GM19372 (cell line): ENCODE data around the gene ZNF8.
A peak's percentile ranks its signal among the peaks of the same experiment; 100 is the strongest.
"Not testable (repeated sequence)": the region's sequence is repeated elsewhere in the genome, so short reads cannot be mapped to it uniquely, and the experiment has no call there.

Experiments
- ATAC-seq: cut with Tn5 transposase; IDR thresholded peaks from one replicate; pipeline ENCODE4 v1.9.1; 2021; ENCODE audit warnings: mild to moderate bottlenecking, low read depth, moderate library complexity; ENCODE audit not compliant: unreplicated experiment

Gene ZNF8

DNA sequence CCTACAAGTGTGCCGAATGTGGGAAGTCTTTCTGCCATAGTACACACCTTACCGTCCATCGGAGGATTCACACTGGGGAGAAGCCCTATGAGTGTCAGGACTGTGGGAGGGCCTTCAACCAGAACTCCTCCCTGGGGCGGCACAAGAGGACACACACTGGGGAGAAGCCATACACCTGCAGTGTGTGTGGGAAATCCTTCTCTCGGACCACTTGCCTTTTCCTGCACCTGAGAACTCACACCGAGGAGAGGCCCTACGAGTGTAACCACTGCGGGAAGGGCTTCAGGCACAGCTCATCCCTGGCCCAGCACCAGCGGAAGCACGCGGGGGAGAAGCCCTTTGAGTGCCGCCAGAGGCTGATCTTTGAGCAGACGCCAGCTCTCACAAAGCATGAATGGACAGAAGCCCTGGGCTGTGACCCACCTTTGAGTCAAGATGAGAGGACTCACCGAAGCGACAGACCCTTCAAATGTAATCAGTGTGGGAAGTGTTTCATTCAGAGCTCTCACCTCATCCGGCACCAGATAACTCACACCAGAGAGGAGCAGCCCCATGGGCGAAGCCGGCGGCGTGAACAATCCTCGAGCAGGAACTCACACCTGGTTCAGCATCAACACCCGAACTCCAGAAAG, 16.1 kb downstream of the ZNF8 start:
- ATAC-seq, result no peak

DNA sequence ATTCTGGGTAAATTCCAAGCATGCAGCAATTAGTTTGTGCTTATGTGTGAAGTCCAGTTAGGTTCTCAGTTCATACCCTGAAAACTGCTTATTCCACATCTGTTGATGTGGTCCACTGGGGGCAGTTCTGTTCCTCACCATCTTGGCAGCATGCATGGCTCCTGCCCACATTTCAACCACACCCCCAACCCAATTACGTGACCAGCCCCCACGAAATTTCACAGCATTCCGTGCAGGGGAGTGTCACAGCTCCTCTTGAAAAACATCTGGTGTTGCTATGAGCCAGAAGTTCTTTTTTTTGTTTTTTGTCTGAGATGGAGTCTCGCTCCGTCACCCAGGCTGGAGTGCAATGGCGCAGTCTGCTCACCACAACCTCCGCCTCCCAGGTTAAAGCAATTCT, 17.3 kb downstream of the ZNF8 start:
- no peak for ATAC-seq

DNA sequence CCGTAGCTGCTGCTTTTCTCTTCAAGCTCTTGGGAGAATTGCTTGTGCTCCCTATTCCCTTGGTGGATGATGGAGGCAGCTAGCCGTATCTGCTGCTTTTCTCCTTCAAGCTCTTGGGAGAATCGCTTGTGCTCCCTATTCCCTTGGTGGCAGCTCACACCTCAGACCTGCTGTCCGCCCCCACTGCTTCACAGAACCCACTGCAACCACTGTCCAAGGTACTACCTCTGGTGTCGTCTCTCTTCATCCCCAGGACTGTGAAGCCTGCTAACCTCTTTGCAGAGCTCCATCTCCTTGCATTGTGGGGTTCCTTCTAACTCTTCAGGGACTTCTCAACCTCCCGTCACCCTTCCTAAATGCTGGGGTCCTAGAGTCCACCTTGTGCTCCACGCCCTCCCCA, 21.9 kb downstream of the ZNF8 start:
- no peak for ATAC-seq

DNA sequence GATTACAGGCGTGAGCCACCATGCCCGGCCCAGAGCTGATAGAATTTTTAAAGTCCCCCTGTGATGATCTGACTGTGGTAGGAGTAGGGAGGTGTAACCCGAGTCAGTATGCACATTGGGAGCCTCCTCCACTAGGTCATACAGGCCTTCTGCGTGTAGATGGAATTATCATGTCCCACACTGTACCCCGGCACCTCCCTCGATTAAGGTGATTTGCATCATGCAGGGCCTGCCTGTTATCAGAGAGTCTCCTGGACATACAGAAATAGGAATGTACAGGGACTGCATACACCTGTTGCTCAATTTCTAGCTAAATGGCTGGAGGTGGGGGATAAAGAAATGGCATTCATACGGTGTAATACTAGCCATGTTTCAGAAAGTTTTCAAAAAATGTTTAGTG, 25.5 kb downstream of the ZNF8 start:
- ATAC-seq, result no peak

DNA sequence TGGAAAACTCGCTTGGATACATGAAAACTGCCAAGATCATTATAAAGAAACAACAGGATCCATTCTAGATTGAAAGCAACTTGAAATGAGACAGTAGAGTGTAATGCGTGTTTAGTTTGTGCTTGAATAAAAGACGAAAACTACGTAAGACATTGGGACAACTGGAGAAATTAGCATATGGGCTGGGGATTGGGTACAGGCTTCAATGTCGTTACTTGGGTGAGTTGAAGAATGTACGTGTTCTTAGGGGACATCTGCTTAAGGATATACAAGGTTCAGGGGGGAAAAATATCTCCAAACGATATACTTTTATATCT, 26.0 kb downstream of the ZNF8 start:
- peak; percentile 8 for ATAC-seq

DNA sequence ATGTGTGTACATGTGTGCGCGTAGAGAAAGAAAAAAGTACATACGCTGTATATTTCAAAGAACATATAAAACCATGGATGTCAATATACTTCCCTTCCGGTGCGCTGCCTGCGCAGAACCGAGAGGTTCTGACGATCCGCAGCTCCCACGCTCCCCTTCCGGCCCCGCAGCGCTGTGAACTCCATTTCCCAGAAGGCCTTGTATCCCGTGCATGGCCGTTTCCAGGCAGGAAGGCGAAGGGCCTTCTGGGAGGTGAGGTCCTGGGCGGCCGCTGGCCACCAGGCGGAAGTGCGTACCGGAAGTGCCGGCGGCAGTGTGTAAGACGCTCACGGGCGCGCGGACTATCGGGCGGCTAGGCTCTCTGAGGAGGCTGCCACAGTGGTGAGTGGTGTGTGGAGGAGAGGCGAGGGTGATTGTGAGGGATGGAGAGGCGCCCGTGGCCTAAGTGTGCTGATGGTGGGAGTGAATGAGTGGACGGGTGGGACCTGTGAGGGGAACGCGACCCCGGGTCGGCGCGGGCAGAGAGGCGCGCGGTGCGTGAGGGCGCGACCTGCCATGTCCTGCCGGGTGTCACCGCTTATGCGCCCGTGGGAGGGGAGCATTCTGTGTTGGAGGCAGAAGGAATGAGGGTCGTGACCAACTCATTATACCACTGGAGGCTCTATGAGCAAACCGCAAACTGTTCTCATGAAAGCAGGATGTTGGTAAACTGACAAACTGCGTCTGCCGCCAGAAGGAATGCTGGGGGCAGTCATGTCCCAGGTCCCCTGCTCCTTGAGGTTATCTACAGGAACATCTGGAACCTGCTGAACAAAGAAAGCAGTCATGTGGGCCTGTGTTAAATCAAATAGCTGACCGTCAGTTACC, 26.5 kb downstream of the ZNF8 start, which contains the start of gene ERVK3-1:
Gene ERVK3-1 (plus strand): TSS at position 313 of the 867 bp plus-strand sequence. CDS start 6,792 bp downstream, outside the sequence.
- peak; percentile 97 for ATAC-seq

DNA sequence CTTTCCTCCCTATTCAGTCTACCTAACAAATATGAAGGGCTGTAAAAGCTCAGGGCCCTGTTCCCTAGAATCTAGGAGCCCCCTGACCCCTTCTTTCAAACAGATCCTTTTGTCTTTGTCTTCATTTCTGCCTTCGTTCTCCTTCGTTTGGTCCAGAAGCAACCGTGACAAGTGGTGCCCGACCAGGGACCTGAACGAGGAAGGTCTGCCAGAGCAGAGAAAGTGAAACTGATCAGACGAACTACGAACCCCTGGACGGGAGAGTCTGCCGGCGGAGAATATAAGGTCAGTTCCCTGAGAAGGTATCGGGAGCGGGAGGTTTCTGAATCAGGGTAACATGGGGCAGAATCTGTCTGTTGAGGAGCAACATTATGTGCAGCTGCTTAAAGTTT, 27.2 kb downstream of the ZNF8 start:
- ATAC-seq, result no peak

DNA sequence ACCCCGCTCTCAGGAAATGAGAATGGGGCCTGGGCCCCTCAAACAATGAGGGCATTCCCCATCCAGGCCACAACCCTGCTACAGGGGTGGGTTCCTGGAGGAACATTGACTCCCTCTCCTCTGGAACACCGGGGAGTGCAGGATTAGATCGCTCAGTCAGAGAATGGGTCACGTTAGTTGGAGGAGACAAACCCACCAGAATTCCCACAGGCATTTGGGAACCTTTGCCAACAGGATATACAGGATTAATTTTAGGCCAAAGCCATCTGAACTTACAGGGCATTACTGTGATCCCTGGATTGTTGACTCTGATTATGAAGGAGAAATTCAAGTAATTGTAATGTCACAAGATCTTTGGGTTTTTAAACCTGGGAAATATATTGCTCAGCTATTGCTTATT, 29.0 kb downstream of the ZNF8 start:
- ATAC-seq, result no peak

DNA sequence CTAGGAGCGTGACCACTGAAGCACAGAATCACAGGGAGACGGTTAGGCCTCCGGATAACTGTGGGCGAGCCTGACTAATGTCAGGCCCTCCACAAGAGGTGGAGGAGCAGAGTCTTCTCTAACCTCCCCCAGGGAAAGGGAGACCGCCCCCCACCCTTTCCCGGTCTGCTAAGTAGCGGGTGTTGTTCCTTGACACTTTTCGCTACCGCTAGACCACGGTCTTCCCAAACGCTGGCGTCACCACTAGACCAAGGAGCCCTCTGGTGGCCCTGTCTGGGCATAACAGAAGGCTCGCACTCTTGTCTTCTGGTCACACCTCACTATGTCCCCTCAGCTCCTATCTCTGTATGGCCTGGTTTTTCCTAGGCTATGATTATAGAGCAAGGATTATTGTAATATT, 31.9 kb downstream of the ZNF8 start:
- ATAC-seq, result not testable (repeated sequence)

DNA sequence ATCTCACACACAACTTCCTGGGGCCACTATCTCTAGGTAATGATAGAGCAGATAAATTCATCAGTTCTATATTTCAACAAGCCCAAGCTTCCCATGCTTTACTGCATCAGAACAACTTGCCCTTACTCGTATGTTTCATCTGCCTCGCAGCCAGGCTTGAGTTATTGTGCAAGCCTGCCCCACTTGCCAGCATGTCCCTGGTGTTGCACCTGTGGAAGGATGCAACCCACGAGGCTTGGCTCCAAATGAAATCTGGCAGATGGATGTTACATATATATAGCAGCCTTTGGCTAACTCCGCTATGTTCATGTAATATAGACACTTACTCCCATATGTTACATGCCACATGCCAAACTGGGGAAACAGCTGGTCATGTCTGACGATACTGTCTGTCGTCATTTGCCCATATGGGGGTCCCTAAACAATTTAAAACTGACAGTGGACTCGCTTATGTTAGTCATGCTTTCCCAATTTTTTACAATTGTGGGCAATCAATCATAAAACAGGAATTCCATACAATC, 32.6 kb downstream of the ZNF8 start:
- ATAC-seq, result no peak

DNA sequence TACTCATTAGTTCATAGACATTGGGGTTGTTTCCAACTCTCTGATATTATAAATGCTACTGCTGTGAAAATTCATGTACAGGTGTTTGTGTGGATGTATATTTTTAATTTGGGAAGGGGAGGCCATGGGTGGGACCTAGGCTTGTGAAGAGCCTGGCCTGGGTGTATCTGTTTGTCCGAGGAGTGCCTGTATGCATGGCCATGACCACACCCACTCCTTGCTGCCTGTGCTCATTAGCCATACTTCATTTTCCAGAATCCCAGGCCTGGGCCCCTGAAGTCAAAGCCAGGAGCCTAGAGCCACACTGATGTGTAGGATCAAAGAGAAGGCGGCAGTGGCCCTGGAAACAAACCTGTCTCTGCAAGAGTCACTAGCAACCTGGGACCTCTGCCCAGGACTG, 36.8 kb downstream of the ZNF8 start:
- no peak for ATAC-seq

DNA sequence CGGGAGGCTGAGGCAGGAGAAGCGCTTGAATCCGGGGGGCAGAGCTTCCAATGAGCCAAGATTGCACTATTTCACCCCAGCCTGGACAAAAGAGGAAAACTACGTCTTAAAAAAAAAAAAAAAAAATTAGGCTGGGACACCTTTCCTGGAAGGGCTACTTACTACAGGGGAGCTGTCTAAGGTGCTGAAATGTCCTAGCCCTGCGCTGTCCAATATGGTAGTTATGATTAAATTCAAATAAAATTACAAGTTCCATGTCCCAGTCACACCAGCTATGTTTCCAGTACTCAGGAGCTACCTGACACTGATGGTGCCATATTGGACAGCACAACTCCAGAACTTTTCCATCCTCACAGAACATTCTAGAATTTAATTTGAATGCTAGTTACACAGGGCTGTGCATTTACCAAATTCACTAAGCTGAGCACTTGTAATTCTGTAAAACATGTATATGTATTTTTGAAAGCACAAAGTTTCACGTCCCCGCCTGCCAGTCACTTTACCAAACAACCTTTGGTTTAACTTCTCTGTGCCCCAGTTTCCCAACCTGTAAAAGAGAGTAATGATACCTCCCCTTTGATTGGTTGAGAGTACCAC, 38.8 kb downstream of the ZNF8 start:
- ATAC-seq, result no peak

DNA sequence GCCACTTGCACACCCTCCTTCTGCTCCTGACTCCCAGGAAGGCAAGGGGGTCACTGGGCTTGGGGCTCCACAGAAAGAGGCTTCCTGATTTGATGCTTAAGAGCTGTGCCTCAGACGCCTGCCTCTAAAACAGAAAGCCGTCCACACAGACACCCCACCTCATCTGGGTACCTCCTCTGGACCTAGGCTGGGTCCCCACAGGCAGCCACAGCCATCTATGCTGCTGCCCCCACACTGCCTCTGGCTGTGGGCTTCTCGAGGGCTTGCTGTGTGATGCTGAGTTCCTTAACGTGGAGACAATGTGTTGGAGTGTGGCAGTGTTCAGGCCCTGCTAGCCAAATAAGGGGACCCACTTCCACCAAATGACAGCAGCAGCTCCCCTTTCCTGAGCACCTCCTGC, 39.5 kb downstream of the ZNF8 start:
- no peak for ATAC-seq

DNA sequence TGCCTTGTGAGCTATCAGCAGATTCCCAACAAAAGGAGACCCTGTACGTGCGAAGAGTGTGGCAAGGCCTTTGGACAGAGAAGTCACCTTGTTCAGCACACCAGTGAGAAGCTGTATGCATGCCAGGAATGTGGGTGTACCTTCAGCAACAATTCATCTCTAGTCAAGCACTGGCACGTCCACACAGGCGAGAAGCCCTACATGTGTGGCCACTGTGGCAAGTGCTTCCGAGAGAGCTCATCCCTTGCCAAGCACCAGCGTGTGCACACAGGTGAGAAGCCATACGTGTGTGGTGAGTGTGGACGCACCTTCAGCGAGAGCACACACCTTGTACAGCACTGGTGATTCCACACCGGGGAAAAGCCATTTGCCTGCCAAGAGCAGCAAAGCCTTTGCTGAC, 40.5 kb downstream of the ZNF8 start:
- ATAC-seq, result no peak

DNA sequence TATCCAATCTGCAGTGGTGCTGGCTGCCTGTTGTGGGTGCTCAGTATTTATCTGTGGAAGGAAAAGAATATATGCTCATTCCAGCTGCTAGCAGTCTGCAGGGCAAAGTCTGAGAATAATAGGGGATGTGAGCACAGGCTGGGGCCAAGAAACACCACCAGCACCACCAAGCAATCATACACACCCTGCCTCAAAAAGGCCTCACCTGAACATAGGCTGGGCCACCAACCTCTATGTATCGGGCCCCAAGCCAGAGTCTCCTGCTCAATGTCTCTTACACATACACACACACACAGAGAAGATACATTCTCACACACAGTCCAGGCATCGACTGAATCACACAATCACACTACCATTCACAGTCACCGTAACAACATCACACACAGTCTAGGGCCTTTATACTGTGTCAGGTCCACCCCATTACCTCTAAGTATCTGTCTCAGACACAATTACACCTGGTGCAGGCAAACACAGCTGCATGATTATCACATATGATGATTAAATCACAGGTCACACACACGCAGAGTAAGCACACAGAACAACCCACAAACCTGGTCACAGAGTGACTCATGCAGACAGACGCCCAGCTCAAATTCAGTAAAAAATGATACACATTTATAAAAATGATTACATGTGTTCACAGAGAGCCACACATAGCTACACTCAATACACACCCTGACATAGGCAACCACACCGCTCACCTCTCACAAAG, 46.7 kb downstream of the ZNF8 start:
- no peak for ATAC-seq

DNA sequence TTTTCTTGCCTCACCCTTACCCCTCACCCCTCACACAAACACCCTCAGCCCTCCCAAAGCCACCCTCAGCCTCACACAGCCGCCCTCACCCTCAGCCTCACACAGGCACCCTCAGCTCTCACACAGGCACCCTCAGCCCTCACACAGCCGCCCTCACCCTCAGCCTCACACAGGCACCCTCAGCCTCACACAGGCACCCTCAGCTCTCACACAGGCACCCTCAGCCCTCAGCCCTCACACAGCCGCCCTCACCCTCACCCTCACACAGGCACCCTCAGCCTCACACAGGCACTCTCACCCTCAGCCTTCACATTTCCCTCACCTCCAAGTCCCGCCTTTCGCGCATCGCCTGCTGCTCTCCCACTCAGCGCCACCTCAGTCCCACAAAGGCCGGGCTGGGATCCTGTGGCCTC, 47.8 kb downstream of the ZNF8 start:
- ATAC-seq, result no peak

DNA sequence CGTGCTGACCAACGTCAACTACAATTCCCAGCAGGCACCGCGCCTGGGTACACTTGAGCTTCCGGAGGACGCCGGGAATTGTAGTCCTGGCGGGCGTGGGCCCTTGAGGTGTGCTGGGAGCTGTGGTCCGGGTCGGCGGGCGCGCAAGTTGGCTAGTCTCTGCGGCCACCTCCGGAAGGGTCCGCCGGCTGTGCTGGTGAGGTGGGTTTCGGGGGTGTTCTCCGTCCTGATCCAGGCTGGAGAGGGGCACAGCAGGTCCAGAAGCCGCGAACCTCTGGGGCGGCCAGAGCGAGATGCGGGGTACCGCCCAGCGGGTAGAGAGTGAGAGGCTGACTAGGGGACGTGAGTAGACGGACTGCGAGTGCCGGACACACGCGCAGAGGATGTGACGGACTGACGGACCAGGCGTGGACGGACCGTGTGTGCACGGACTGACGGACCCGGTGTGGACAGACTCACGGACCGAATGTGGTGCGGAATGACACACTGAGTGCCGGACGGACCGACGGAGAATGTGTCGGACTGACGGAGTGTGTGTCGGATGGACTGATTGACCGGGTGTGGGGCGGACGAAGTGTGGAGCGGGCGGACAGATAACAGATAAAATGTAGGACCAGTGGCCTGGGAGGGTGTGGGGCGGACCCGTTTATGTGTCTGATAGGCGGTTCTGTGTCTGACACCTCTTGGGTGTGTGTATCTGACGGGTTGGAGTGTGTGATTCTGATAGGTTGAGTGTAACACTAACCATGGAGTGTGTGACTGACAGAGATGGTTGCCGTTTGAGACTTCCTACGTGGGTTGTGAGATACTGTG, 48.4 kb downstream of the ZNF8 start, which contains the start of gene ZSCAN22:
Gene ZSCAN22 (plus strand): TSS at position 81 of the 813 bp plus-strand sequence. CDS start 7,809 bp downstream, outside the sequence.
- peak; percentile 84 for ATAC-seq

DNA sequence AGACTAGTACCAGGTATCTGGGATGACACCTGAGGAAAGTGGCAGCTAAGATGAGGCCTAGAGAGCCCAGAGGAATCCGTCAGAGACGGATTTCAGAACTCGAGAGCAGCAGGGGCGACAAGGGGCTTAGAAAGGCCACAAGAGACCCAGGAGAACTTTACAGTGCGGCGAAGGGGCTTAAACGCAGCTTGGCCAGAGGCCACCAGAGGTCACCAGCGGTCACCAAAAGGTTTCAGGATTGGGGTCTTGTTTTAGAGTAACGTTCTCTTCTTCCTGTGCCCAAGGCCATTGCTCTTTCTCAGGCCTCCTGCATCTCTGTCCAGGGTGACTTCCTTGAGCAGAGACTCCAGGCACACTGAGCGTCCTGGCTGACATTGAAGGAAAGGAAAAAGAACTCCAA, 50.2 kb downstream of the ZNF8 start:
- ATAC-seq, result no peak

DNA sequence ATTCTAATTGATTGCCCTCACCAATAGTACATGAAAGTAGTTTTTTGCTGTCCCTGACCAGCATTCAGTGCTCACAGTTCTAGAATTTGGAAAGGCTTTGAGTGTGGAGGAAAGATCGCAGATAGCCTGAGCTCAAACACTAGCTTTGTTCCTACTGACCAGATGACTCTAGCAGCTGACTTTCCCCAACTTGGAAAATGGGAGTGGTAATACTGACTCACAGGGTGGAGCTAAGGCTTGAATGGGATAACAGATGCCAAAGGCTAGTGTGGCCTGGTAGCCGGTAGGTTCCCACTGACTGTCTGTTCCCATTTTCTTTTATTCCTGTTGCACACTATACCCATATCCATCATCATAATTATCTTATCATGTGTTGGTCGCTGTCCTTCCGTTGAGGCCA, 51.7 kb downstream of the ZNF8 start:
- ATAC-seq, result no peak

DNA sequence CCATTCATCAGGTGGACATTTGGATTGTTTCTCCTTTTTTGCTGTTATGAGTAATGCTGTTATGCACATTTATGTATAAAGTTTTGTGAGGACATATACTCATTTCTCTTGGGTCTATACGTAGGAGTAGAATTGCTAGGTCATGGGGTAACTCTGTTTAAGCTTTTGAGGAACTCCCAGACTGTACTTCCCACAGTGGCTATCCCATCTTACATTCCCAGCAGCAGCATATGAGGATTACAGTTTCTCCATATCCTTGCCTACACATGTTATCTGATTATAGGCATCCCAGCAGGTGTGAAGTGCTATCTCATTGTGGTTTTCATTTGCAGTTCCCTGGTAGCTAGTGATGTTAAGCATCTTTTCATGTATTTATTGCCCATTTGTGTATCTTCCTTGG, 53.9 kb downstream of the ZNF8 start:
- ATAC-seq, result no peak
